ENCODE data around the gene MEPCE. TPM values are rescaled to one million over a fixed set of nuclear protein-coding genes. Genes with fewer than 3 reads are reported as not detected.
A peak's percentile ranks its signal among the peaks of the same experiment; 100 is the strongest.

The MEPCE gene
- total and polyA plus RNA-seq, 2 experiments from 2014 or later, result 10.0 to 32.6 TPM

GRCh38 chr7:100469227-100470044, 39.8 kb downstream of the MEPCE start:
- Mint-ChIP-seq H3K4me1 (peaks cover 13% of the 10 kb centered on the region; the same call in 2 of the 3 replicates), H3K36me3 (ENCODE audit: low read depth) (peaks cover 5% of the 10 kb centered on the region; the same call in 1 of the 3 replicates), H3K27me3 (ENCODE audit: insufficient read depth, low read depth, poor library complexity) (peaks cover 4% of the 10 kb centered on the region), H3K4me3 (no peak overlapping the region; the same call in 2 of the 3 replicates), H3K9me3 (no peaks in the 10 kb centered on the region; the same call in 2 of the 3 replicates), H3K27ac (no peak overlapping the region)
- H2AFZ ChIP-seq, result no peak overlapping the region
- no peaks in the 10 kb centered on the region; the same call in 1 of the 2 replicates for H3F3A ChIP-seq (replicated peaks; ENCODE audit: low read depth)
- no peaks in the 10 kb centered on the region for H3K79me2 ChIP-seq (replicated peaks; ENCODE audit: insufficient read depth)
- DNase-seq (ENCODE audit: low spot score) (peak; percentile 92), ATAC-seq (peak; percentile 85)
- no peak overlapping the region for H3K4me2 ChIP-seq
- no peaks in the 10 kb centered on the region for H3K9me2 ChIP-seq (ENCODE audit: insufficient read depth)
- TF ChIP-seq EZH2phosphoT487 (IDR thresholded peaks at IDR 0.05; ENCODE audit: unreplicated experiment) (no peak), NANOG (IDR thresholded peaks at IDR 0.05; ENCODE audit: borderline replicate concordance) (no peak), EZH2 (IDR thresholded peaks at IDR 0.05; ENCODE audit: low read depth, unreplicated experiment) (no peak), ZNF114 (CRISPR knock-in tag; IDR thresholded peaks at IDR 0.05) (no peak)
- TF ChIP-seq, protein P1, sequence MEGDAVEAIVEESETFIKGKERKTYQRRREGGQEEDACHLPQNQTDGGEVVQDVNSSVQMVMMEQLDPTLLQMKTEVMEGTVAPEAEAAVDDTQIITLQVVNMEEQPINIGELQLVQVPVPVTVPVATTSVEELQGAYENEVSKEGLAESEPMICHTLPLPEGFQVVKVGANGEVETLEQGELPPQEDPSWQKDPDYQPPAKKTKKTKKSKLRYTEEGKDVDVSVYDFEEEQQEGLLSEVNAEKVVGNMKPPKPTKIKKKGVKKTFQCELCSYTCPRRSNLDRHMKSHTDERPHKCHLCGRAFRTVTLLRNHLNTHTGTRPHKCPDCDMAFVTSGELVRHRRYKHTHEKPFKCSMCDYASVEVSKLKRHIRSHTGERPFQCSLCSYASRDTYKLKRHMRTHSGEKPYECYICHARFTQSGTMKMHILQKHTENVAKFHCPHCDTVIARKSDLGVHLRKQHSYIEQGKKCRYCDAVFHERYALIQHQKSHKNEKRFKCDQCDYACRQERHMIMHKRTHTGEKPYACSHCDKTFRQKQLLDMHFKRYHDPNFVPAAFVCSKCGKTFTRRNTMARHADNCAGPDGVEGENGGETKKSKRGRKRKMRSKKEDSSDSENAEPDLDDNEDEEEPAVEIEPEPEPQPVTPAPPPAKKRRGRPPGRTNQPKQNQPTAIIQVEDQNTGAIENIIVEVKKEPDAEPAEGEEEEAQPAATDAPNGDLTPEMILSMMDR (conservative IDR thresholded peaks at IDR 0.05; ENCODE audit: low read depth in 2 of 2), result peak; percentile 75 to 97
- peaks cover 4% of the 10 kb centered on the region; the same call in 1 of the 2 replicates for H3K4me1 ChIP-seq (ENCODE audit: insufficient read depth)
- peaks cover 3% of the 10 kb centered on the region; the same call in 1 of the 2 replicates for H4K20me1 ChIP-seq (replicated peaks; ENCODE audit: insufficient read depth)
- no peak overlapping the region for H3K27ac ChIP-seq (ENCODE audit: low read depth)
- no peaks in the 10 kb centered on the region for H3K27me3 ChIP-seq (ENCODE audit: insufficient read depth)
- 0 out of 2 replicates have a peak overlapping the region, but pooled peaks have one; percentile 23 for H3K4me3 ChIP-seq
- no peaks in the 10 kb centered on the region; the same call in 1 of the 2 replicates for H3K36me3 ChIP-seq (ENCODE audit: insufficient read depth)

DNA sequence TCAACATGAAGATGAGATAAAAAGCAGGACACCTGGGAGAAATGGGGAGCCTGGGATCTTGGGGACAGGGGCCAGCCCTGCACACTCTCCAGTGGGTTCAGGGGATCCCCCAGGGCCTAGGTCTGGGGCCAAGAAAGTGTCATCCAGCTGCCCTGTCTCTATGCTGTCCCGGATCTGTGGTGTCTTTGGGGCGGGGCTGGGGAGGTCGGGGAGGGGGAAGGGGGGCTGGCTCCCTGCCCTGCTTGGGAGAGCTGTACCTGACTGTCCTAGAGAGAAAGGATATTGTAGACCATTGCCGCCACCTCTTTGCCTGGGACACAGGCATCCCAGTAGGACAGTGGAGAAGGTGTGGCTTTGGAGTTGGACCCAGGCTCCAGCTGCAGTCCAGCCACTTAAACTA, 41.4 kb downstream of the MEPCE start:
- no peaks in the 10 kb centered on the region; the same call in 1 of the 2 replicates for H3F3A ChIP-seq (replicated peaks; ENCODE audit: low read depth)
- H3K4me2 ChIP-seq, result no peak overlapping the region
- Mint-ChIP-seq H3K27ac (no peak overlapping the region), H3K4me3 (no peak overlapping the region), H3K36me3 (ENCODE audit: low read depth) (peaks cover 5% of the 10 kb centered on the region; the same call in 1 of the 3 replicates), H3K9me3 (no peaks in the 10 kb centered on the region; the same call in 2 of the 3 replicates), H3K4me1 (peaks cover 22% of the 10 kb centered on the region), H3K27me3 (ENCODE audit: insufficient read depth, low read depth, poor library complexity) (peaks cover 6% of the 10 kb centered on the region)
- H3K27ac ChIP-seq (ENCODE audit: low read depth), result no peak overlapping the region
- peaks cover 8% of the 10 kb centered on the region for H3K4me1 ChIP-seq (ENCODE audit: insufficient read depth)
- H3K79me2 ChIP-seq (replicated peaks; ENCODE audit: insufficient read depth), result no peaks in the 10 kb centered on the region
- H4K20me1 ChIP-seq (replicated peaks; ENCODE audit: insufficient read depth), result peaks cover 3% of the 10 kb centered on the region; the same call in 1 of the 2 replicates
- H3K9me2 ChIP-seq (ENCODE audit: insufficient read depth), result no peaks in the 10 kb centered on the region
- H3K36me3 ChIP-seq (ENCODE audit: insufficient read depth), result no peaks in the 10 kb centered on the region; the same call in 1 of the 2 replicates
- no peak overlapping the region for H3K4me3 ChIP-seq
- DNase-seq (ENCODE audit: low spot score), result no peak
- no peak for ATAC-seq
- H3K27me3 ChIP-seq (ENCODE audit: insufficient read depth), result no peaks in the 10 kb centered on the region
- no peak overlapping the region for H2AFZ ChIP-seq
- no peak for TF ChIP-seq CREB1 (CRISPR knock-in tag; IDR thresholded peaks at IDR 0.05; ENCODE audit: low read depth)
- no peak for TF ChIP-seq EZH2 (IDR thresholded peaks at IDR 0.05; ENCODE audit: low read depth, unreplicated experiment)
- TF ChIP-seq POLR2AphosphoS5 (IDR thresholded peaks at IDR 0.05; ENCODE audit: low read depth), result no peak
- TF ChIP-seq ZNF462 (CRISPR knock-in tag; IDR thresholded peaks at IDR 0.05), result no peak
- no peak for TF ChIP-seq ZNF331 (CRISPR knock-in tag; IDR thresholded peaks at IDR 0.05; ENCODE audit: low read depth)
- no peak for TF ChIP-seq JUNB (IDR thresholded peaks at IDR 0.05; ENCODE audit: unreplicated experiment)

All from GM23338 (cell line).